SK-N-SH treated with all-trans-retinoic acid at 6 μM for 48 hours (cell line): Measurements from ENCODE around the gene OXER1.

Source experiments
- ARNTL ChIP-seq: fragments of 450-650 bp; formaldehyde crosslinking; IDR thresholded peaks from 2 replicates; pipeline ENCODE4 v1.5.0; 2020; ENCODE audit warnings: low read depth, mild to moderate bottlenecking, moderate library complexity, borderline replicate concordance
- ESRRG ChIP-seq: fragments of 250-450 bp; sonication (Bioruptor Pico); IDR thresholded peaks from 2 replicates; pipeline ENCODE4 v1.6.1; 2021; ENCODE audit warnings: mild to moderate bottlenecking
- ISL1 ChIP-seq: fragments of 250-450 bp; sonication (Bioruptor Pico); IDR thresholded peaks from 2 replicates; pipeline ENCODE4 v2.1.2; 2022; ENCODE audit warnings: mild to moderate bottlenecking, moderate library complexity
- OSR1 ChIP-seq: fragments of 250-450 bp; sonication (Bioruptor Pico); IDR thresholded peaks from 2 replicates; pipeline ENCODE4 v1.8.0; 2022; ENCODE audit warnings: moderate library complexity, mild to moderate bottlenecking, inconsistent platforms
- TCF4 ChIP-seq: fragments of 250-450 bp; sonication (Bioruptor Pico); IDR thresholded peaks from 2 replicates; pipeline ENCODE4 v1.8.0; 2021; ENCODE audit warnings: mild to moderate bottlenecking, moderate library complexity, borderline replicate concordance
- ZFP30 ChIP-seq: fragments of 450-650 bp; formaldehyde crosslinking; IDR thresholded peaks from 2 replicates; pipeline ENCODE4 v1.5.0; 2022; ENCODE audit warnings: mild to moderate bottlenecking, moderate library complexity
- ZNF70 ChIP-seq: fragments of 450-650 bp; formaldehyde crosslinking; IDR thresholded peaks from 2 replicates; pipeline ENCODE4 v1.5.0; 2020; ENCODE audit warnings: mild to moderate bottlenecking, moderate library complexity
- TF ChIP-seq, protein P1 (sequence below): fragments of 250-450 bp; sonication (Bioruptor Pico); IDR thresholded peaks from 2 replicates; pipeline ENCODE4 v1.8.0; 2021; ENCODE audit warnings: low read depth, mild to moderate bottlenecking, moderate library complexity, borderline replicate concordance
- TF ChIP-seq, protein P2 (sequence below): fragments of 250-450 bp; sonication (Bioruptor Pico); IDR thresholded peaks from 2 replicates; pipeline ENCODE4 v1.8.0; 2020; ENCODE audit warnings: mild to moderate bottlenecking, moderate library complexity, borderline replicate concordance

DNA sequence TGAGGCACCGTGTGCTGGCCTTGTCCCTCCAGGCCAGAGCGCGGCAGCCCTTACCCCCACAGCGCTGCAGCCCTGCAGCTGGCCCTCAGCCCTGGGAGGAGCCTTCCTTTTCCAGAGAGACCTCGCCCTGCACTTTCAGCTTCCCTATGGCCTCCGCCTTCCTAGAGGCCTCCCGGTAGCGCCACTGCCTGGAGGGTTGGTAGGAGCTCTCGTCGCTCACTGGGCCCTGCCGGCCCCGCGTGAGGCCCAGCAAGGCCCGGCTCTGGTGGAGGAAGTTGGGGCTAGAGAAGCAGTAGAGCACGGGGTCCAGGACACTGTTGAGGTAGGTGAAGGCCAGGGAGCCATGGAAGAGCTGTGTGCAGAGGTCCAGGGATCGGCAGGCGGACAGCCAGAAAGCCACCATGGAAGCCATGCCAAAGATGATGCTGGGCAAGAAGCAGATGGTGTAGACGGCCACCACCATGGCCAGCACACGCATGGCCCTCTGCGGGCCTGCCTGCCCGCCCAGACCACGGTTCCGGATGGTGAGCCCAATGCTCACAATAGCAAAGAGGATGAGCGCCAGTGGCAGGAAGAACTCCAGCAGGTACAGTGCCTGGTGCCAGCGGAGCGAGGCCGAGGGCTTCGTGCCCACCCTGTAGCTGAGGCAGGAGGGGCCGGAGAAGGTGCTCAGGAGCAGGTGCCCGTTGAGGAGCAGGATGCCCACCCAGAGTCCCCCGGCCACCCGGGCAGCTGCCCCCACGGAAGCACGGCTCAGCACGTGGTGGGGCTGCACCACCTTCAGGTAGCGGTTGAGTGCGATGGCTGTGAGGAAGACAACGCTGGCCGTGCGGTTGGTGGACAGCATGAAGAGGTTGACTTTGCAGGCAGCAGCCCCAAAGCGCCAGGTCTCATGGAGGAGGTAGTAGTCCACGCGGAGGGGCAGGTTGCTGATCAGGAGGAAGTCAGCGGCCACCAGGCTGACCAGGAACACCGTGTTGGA, 821 bp downstream of the OXER1 start:
- TF ChIP-seq ARNTL, result no peak
- TF ChIP-seq, protein P1, sequence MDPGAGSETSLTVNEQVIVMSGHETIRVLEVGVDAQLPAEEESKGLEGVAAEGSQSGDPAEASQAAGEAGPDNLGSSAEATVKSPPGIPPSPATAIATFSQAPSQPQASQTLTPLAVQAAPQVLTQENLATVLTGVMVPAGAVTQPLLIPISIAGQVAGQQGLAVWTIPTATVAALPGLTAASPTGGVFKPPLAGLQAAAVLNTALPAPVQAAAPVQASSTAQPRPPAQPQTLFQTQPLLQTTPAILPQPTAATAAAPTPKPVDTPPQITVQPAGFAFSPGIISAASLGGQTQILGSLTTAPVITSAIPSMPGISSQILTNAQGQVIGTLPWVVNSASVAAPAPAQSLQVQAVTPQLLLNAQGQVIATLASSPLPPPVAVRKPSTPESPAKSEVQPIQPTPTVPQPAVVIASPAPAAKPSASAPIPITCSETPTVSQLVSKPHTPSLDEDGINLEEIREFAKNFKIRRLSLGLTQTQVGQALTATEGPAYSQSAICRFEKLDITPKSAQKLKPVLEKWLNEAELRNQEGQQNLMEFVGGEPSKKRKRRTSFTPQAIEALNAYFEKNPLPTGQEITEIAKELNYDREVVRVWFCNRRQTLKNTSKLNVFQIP (CRISPR knock-in tag), result no peak
- no peak for TF ChIP-seq ZNF70 (CRISPR knock-in tag)
- TF ChIP-seq ESRRG (CRISPR knock-in tag), result no peak
- TF ChIP-seq OSR1, result no peak
- no peak for TF ChIP-seq ZFP30
- TF ChIP-seq TCF4 (CRISPR knock-in tag), result no peak
- no peak for TF ChIP-seq ISL1 (CRISPR knock-in tag)
- TF ChIP-seq, protein P2, sequence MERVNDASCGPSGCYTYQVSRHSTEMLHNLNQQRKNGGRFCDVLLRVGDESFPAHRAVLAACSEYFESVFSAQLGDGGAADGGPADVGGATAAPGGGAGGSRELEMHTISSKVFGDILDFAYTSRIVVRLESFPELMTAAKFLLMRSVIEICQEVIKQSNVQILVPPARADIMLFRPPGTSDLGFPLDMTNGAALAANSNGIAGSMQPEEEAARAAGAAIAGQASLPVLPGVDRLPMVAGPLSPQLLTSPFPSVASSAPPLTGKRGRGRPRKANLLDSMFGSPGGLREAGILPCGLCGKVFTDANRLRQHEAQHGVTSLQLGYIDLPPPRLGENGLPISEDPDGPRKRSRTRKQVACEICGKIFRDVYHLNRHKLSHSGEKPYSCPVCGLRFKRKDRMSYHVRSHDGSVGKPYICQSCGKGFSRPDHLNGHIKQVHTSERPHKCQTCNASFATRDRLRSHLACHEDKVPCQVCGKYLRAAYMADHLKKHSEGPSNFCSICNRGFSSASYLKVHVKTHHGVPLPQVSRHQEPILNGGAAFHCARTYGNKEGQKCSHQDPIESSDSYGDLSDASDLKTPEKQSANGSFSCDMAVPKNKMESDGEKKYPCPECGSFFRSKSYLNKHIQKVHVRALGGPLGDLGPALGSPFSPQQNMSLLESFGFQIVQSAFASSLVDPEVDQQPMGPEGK (CRISPR knock-in tag), result no peak
